Activated CD4-positive, CD25-positive, alpha-beta regulatory T cell treated with anti-CD3 and anti-CD28 coated beads, Interleukin-2, amount 50 U/mL, for 72 hours (primary cell): Measurements from ENCODE around the gene FUT2.
"Not testable (repeated sequence)": the region's sequence is repeated elsewhere in the genome, so short reads cannot be mapped to it uniquely, and the experiment has no call there.

Experiments
- DNase-seq: peaks from one replicate; pipeline ENCODE4 v3.0.0; 2021

The FUT2 gene

GRCh38 chr19:48695743-48696352 lies at the start of gene FUT2:
FUT2 (plus strand) TSS chr19:48695971; CDS start chr19:48702957, 6,986 bp downstream.
- no peak for DNase-seq

GRCh38 chr19:48646001-48646721 lies 49.6 kb upstream of the FUT2 start, which contains the start of gene CA11:
CA11 (minus strand) TSS chr19:48646187; CDS start chr19:48645632, 555 bp downstream.
- peak; percentile 91 for DNase-seq

GRCh38 chr19:48646722-48647216 lies 49.0 kb upstream of the FUT2 start:
- DNase-seq, result no peak

GRCh38 chr19:48648134-48648533 lies 47.6 kb upstream of the FUT2 start:
- DNase-seq, result no peak

GRCh38 chr19:48650974-48651682 lies 44.6 kb upstream of the FUT2 start:
- no peak for DNase-seq

- DNase-seq, result no peak
Measured at GRCh38 chr19:48651683-48652048, 44.1 kb upstream of the FUT2 start.

GRCh38 chr19:48654299-48655059 lies 41.3 kb upstream of the FUT2 start:
- DNase-seq, result no peak

GRCh38 chr19:48656840-48657474 lies 38.8 kb upstream of the FUT2 start:
- no peak for DNase-seq

- DNase-seq, result not testable (repeated sequence)
Measured at GRCh38 chr19:48657828-48658227, 37.9 kb upstream of the FUT2 start.

GRCh38 chr19:48658483-48658882 lies 37.3 kb upstream of the FUT2 start:
- DNase-seq, result no peak

- no peak for DNase-seq
Measured at GRCh38 chr19:48659768-48660167, 36.0 kb upstream of the FUT2 start.

- DNase-seq, result peak; percentile 77
Measured at GRCh38 chr19:48660852-48661710, 34.7 kb upstream of the FUT2 start.

- no peak for DNase-seq
Measured at GRCh38 chr19:48661711-48662090, 34.1 kb upstream of the FUT2 start.

GRCh38 chr19:48663667-48664066 lies 32.1 kb upstream of the FUT2 start:
- no peak for DNase-seq

GRCh38 chr19:48664476-48664875 lies 31.3 kb upstream of the FUT2 start:
- no peak for DNase-seq

GRCh38 chr19:48665786-48666185 lies 30.0 kb upstream of the FUT2 start:
- no peak for DNase-seq

- DNase-seq, result no peak
Measured at GRCh38 chr19:48668332-48668731, 27.4 kb upstream of the FUT2 start.

GRCh38 chr19:48668761-48669160 lies 27.0 kb upstream of the FUT2 start:
- no peak for DNase-seq

GRCh38 chr19:48669903-48670668 lies 25.7 kb upstream of the FUT2 start:
- no peak for DNase-seq

GRCh38 chr19:48670699-48671445 lies 24.9 kb upstream of the FUT2 start:
- no peak for DNase-seq
